Stimulated activated CD4-positive, alpha-beta T cell treated with anti-CD3 and anti-CD28 coated beads, Interleukin-2, amount 100 ng/mL, for 4 hours (primary cell): ENCODE results near the gene WDR76.
"Not testable (repeated sequence)": the region's sequence is repeated elsewhere in the genome, so short reads cannot be mapped to it uniquely, and the experiment has no call there.

Experiments used
- DNase-seq: peaks from one replicate; pipeline ENCODE4 v3.0.0-alpha.2; 2020; ENCODE audit warnings: low read depth

Gene WDR76

DNA sequence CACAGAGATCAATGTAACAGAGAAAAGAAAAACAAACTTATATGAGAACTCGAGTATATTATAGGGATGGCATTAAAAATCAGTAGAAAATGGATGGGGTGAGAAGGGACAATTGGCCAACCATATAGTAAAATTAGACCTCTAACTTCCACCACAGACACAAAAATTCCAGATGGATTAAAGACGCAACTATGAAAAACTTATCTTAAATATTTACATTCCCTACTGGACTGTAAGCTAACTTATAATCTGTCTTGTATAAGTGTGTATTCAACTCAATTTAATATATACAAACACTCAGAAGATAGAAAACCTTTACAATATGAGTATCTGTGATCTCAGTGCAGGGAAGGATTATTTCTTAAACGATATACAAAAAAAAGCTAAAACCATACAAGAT is 5.3 kb upstream of the WDR76 start:
- no peak for DNase-seq

DNA sequence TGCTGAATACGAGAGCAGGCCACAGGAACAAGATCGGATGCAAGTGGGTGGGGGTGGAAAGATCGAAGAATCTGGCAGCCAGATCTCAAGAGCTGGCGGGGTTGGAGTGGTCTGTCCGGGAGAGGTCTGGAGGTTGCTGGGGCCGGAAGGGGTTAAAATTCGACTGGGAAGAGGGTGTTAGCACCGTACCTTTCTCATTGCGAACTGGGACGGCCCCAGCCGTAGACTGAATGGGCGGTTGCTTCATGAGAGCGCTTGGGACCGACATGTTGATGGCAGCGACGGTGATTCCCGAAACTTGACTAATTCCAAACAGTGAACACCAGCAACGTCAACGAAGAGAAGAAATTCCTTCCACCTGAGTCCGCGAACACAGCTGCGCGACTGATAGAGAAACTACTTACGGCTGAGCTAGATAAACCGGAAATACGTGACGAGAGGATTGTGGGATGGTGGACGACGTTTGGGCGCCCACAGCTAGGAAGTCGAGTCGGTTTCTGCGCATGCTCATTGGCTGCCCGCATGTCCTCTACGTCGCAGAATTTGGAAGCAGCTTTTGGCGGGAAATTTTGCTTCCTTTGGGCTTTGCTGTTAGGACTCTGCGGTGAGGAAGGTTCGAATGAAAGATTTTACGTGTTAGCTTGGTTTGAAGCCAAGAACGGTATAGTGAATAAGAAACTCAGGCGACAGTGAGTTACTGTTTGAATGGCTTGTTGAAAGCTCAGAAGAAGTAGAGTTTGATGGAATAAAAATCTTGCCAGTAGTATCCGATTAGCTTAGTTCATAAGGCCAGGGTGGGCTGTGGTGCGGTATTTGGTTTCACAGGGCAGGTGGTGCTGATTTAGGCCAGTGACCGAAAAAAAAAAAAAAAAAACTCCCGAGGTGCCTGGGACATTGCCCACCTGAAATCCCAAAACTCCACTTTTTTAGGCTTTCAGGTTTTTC is 2.2 kb upstream of the WDR76 start, which contains the start of gene MFAP1:
Gene MFAP1 (minus strand): TSS at position 389 of the 945 bp plus-strand sequence. CDS start 121 bp downstream, at position 268.
- peak; percentile 89 for DNase-seq

DNA sequence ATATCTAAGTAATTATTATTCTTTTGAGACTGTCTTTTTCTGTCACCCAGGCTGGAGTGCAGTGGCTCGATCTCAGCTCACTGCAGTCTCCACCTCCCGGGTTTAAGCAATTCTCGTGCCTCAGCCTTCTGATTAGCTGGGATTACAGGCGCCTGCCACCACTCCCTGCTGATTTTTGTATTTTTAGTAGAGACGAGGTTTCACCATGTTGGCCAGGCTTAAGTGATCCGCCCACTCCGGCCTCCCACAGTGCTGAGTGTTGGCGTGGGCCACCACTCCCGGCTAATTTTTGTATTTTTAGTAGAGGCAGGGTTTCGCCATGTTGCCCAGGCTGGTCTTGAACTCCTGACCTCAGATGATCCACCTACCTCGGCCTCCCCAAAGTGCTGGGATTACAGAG is 1.5 kb upstream of the WDR76 start:
- DNase-seq = not testable (repeated sequence)

DNA sequence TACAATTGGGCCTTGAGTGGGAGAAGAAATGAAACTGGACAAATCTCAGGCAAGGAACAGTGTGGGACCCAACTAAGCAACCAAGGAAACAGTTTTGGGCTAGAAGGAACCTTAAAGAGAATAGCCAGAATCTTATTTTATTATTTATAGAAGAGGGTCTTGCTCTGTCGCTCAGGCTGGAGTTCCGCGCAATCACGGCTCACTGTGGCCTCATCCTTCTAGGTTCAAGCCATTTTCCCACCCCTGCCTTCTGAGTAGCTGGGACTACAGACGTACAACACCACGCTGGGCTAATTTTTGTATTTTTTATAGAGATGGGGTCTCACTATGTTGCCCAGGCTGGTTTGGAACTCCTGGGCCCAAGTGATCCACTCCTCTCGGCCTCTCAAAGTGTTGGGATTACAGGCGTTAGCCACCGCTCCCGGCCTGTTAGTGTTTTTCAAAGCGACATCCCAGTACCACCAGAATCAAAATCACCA is 734 bp upstream of the WDR76 start:
- no peak for DNase-seq

DNA sequence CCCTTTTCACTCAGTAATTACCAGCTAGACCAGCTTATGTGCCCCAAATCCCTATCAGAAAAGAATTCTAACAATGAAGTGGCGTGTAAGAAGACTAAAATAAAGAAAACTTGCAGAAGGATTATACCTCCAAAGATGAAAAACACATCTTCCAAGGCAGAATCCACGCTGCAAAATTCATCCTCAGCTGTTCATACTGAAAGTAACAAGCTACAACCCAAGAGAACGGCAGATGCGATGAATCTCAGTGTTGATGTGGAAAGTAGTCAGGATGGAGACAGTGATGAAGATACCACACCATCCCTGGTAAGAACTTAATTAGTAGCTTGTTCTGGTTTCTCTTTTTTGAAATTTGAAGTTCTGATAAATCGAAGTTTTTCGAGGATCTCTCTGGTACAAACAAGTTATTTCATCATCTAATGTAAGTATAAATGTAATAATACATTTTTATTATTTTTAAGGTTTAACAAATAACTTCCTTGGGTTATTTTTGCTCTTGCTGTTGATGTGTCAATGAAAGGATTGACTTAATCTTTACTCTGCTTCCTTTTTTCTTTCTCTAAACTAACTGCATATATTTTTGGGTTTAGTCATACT is 1.4 kb downstream of the WDR76 start:
- no peak for DNase-seq

DNA sequence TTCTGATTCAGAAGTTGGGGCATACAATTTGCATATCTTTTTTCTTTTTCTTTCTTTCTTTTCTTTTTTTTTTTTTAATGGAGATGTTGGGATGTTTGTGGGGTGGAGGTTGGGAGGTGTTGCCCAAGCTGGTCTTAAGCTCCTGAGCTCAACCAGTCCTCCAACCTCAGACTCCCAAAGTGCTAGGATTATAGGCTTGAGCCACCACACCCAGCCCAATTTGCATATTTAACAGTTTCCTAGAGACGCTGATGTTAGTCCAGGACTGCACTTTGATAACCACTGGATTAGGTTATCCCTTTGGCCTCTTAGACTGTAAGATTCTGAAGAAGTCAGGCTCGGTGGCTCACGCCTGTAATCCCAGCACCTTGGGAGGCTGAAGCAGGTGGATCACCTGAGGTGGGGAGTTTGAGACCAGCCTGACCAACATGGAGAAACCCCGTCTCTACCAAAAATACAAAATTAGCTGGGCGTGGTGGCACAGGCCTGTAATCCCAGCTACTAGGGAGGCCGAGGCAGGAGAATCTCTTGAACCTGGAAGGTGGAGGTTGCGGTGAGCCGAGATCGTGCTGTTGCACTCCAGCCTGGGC is 3.2 kb downstream of the WDR76 start:
- not testable (repeated sequence) for DNase-seq

DNA sequence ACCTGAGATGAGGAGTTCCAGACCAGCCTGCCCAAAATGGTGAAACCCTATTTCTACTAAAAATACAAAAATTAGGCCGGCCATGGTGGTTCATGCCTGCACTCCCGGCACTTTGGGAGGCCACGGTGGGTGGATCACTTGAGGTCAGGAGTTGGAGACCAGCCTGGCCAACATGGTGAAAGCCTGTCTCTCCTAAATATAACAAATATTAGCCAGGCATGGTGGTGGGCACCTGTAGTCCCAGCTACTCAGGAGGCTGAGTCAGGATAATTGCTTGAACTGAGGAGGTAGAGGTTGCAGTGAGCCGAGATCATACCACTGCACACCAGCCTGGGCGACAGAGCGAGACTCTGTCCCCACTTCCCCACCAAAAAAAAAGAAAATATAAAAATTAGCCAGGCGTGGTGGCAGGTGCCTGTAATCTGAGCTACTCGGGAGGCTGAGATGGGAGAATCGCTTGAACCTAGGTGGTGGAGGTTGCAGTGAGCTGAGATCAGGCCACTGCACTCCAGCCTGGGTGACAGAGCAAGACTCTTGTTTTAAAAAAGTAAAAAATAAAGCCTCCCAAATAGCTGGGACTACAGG is 4.0 kb downstream of the WDR76 start:
- DNase-seq = not testable (repeated sequence)

DNA sequence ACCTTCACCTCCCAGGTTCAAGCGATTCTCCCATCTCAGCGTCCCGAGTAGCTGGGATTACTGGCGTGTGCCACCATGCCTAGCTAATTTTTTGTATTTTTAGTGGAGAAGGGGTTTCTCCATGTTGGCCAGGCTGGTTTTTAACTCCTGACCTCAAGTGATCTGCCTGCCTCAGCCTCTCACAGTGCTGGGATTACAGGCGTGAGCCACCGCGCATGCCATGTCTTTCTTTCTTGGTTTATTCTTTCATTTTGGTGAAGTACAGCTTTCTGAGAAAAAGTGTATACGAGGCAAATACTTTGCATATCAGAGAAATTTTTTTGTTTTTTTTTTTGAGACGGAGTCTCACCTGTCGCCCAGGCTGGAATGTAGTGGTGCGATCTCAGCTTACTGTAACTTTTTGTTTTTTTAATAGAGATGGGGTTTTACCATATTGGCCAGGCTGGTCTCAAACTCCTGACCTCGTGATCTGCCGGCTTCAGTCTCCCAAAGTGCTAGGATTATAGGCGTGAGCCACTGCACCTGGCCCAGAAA is 4.8 kb downstream of the WDR76 start:
- DNase-seq = not testable (repeated sequence)

DNA sequence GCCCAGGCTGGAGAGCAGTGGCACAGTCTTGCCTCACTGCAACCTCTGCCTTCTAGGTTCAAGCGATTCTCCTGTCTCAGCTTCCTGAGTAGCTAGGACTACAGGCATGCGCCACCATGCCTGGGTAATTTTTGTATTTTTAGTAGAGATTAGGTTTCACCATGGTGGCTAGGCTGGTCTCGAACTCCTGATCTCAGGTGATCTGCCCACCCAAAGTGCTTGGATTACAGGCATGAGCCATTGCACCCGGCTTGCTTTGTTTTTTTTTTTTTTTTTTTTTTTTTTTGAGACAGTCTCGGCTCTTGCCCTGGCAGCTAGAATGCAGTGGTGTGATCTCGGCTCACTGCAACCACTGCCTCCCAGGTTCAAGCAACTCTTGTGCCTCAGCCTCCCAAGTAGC is 5.7 kb downstream of the WDR76 start:
- not testable (repeated sequence) for DNase-seq

DNA sequence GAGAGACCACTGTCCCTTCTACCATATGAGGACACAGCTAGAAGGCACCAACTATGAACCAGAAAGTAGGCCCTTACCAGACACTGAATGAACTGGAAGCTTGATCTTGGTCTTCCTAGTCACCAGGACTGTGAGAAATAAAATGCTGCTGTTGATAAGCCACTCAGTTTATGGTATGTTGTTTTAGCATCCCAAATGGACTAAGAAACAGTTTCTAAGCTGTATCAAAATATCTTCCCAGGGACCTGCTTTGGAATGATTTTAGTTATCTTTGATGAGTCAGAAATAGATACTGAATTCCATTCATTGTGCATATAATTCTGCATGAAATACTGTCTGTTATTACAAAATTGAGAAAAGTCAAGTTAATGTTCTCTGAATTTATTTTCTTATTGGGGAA is 18.6 kb downstream of the WDR76 start:
- no peak for DNase-seq

DNA sequence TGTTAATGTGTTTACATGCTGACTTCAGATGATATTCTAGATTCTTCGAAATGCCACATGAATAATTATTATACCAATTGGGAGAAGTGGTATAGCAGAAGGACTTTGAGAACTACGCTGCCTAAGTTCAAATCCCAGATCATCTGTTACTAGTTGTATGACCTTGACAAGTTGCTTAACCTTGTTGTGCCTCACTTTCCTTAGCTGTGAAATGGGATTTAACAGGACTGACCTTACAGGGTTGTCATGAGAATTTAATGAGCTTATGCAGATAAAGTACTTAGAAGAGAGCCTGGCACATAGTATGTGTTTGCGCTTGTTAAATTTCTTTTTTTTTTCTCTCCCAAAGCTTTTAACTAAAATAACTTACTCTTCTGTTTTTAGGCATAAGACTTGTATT is 24.4 kb downstream of the WDR76 start:
- DNase-seq = no peak

DNA sequence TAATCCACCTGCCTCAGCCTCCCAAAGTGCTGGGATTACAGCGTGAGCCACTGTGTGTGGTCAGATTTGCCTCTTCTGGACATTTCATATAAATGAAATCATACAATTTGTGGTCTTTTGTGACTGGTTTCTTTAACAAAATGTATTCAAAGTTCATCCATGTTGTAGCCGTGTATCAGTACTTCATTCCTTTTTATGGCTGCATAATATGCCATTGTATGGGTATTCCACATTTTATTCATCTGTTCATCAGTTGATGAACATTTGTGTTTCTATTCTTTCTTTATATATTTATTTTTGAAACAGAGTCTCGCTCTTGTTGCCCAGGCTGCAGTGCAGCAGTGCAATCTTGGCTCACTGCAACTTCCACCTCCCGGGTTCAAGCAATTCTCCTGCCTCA is 25.8 kb downstream of the WDR76 start:
- no peak for DNase-seq

DNA sequence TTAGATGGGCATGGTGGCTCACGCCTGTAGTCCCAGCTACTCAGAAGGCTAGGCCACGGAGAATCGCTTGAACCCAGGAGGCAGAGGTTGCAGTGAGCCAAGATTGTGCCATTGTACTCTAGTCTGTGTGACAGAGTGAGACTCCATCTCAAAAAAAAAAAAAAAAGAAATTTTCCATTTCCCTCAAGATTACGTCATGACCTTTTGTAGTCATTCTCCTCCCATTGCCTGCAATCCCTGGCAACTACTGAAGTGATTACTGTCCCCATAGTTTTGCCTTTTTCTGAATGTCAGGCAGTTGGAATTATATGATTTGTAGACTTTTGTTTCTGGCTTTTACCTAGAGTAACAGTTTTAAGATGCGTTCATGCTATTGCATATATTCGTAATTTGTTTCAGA is 28.0 kb downstream of the WDR76 start:
- no peak for DNase-seq

DNA sequence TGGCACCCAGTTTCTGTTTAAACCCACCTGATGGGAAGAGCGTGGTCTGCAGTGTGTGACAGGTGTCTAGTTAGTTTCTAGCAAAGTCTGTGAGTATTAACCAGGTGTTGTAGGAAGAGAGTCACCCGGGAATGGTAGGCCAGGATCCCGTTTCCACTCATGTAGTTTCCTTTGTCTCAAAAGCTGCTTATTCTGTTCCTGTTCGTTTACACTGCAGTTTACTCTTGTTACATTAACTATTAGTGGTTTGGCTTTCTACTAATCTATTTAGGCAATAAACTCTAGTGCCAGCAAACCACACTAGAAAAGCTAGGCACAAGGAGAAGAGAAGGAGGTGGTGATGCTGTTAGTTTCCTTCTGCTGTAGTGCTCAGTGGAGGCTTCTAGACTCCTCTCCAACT is 32.7 kb downstream of the WDR76 start:
- no peak for DNase-seq

DNA sequence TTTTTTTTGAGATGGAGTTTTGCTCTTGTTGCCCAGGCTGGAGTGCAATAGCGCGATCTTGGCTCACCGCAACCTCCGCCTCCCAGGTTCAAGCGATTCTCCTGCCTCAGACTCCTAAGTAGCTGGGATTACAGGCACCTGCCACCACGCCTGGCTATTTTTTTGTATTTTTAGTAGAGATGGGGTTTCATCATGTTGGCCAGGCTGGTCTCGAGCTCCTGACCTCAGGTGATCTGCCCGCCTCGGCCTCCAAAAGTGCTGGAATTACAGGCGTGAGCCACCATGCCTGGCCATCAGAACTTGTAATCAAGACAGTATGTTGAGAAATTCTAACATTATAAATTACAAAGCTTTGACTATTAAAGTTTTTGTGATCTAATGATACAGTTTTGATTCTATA is 39.8 kb downstream of the WDR76 start:
- DNase-seq = not testable (repeated sequence)

DNA sequence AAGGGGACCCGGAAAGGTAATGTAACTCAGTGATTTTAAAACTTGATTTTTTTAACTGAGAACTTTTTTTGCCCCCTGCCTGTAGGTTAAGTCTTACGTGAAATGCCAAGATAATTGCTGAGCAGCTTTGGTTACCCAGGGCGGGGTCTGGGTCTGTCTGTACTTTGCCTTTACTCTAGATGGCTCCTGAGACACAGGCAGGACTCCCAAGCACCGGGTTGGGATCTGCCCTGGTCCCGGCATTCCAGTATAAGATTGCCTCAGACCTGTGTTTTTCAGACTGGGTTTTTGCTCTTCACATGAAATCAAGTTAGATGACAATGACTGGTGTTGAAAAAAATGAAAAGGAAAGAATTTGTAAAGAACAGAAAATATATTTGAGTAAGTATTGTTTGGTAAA is 40.3 kb downstream of the WDR76 start:
- DNase-seq = no peak

DNA sequence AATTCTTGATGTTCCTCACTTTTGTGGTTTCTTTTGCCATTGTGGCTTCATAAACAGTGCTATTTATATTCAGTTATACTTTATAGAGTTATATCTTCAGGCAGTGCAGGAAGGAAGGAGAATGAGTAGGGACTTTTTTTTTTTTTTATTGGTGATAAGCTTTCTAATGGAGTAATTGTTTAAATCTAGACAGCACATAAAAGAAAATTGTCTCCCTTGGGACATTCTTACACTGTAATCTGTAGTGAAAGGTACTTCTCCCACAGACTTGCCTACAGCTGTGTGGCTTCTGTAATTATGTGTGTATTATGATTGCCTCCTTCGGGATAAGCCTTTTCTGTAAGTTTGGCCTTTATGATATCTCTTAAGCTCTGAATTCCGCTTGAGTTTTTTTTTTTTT is 41.6 kb downstream of the WDR76 start:
- no peak for DNase-seq

DNA sequence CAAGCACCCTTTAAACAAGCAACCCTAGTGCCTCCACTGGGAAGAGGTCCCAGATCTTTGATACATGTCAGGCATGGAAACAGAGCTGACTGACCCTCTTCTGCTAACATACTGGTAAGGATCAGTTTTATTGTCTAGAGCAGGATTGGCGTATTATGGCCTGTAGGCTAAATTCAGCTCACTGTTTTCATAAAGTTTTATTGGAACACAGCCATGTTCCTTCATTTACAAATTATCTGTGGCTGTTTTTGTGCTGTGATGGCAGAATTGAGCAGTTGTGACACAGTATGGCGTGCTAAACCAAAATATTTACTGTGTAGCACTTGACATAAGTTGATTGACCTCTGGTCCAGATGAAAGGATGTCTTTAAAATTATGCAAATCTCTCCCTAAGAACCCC is 45.0 kb downstream of the WDR76 start:
- no peak for DNase-seq

DNA sequence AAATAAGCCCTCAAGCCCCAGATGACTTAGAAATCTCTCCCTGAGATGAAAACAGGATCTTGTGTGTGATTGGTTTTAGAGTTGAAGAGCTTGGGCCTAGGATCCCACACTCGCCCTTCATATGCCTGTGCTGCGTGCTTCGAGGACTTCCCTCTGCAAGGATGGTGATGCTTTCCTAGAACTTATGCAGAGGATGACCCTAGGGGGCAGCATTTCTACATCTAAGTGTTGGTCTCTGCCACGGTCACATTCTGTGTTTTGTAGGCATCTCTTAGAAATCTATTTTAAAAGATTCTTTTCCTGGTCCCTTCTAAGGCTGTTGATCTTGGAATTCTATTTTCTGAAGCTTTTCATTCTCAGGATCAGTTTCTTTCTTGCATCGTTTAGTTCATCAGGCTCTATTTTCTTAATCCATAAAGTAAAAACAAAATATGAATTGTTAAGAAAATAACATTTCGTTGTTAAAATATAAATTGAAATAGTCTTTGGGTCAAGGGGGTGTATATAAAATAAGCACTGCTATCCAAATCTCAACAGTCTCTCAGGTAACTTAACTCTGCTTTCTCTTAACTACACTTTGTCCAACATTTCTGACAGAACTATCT is 45.7 kb downstream of the WDR76 start:
- DNase-seq = no peak

DNA sequence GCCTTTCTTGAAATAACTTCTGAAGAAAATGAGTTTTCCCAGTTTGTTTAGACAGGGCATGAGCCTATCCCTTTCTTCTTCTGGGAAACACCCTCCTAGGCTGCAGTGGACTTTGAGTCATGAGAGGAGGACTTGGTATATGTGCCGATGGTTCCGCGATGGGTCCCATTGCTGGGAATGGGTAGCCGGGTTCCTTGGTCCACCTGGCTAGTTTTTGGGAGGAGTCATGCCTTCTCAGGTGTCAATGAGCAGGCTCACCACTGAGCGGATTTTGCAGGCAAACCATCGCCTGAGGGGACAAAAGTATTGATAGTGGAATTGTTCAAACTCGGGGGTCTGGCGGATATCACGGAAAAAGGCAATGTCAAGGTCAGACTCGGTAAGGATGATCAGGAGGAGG is 46.8 kb downstream of the WDR76 start:
- DNase-seq = no peak

DNA sequence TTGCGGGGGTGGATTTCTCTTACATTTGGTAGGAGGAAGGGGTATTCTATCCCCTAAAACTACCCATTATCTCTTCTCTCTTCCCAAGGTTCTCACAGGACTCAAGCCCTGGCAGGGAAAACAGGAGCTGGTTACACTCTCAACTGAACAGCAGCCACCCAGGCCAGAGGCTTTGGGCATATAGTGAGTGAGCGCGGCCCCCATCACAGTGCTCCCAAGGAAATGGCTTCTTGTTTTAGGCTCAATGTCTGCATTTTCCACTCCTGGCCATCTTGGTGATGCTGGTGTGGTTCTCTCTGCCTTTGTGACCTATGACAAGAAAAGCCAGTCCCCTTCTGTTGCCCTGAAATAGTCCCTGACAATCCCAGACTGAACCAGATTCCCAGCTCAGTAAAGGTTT is 50.1 kb downstream of the WDR76 start:
- DNase-seq = no peak

DNA sequence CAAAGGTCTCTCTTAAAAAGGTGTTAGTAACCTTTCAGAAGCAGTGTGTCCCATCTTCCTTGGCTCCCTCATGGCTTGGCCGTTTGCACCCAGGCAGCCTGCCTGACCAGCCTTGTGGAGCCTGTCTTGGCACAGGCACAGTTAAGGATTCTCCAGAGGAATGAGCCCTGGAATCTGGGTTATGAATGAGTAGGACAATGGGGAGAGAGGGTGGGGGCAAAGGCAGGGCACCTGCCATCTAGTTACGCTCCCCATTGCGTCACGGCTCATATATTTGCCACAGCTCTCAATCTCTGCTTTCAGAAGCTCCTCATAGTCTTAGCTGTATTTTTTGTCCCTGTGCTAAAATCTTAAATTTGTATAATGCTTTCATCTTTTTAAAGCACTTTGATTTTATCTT is 50.6 kb downstream of the WDR76 start:
- DNase-seq = no peak
